Tibial nerve (tissue), 4 donors: ENCODE results near the gene SKI. TPM values are rescaled to one million over a fixed set of nuclear protein-coding genes. Genes with fewer than 3 reads are reported as not detected.

ENCODE experiments used
- DNase-seq, 2 donors: peaks; one replicate each; pipeline ENCODE4 v3.0.0-alpha.2; 2019; ENCODE audit warnings: low spot score in 2 of 2
- H3K27ac ChIP-seq, 4 donors: fragments of 200-600 bp; sonication (generic) in 3 of 4; one replicate each; pipeline ENCODE4 v1.5.1; 2017 to 2019; ENCODE audit warnings: mild to moderate bottlenecking in 1 of 4
- H3K27me3 ChIP-seq, 2 donors: fragments of 200-600 bp; sonication (generic) in 1 of 2; one replicate each; pipeline versions ENCODE4 v1.5.1 to v1.6.0; 2017 to 2019
- H3K36me3 ChIP-seq, 3 donors: fragments of 200-600 bp; sonication (generic); one replicate each; pipeline ENCODE4 v1.5.1; 2018 to 2019
- H3K4me1 ChIP-seq, 4 donors: fragments of 200-600 bp; sonication (generic) in 3 of 4; one replicate each; pipeline ENCODE4 v1.5.1; 2017 to 2019
- H3K4me3 ChIP-seq, 4 donors: fragments of 200-600 bp; sonication (generic) in 3 of 4; one replicate each; pipeline ENCODE4 v1.5.1; 2017 to 2019; ENCODE audit warnings: mild to moderate bottlenecking in 1 of 4, moderate library complexity in 1 of 4
- H3K9me3 ChIP-seq, 4 donors: fragments of 200-600 bp; sonication (generic) in 3 of 4; one replicate each; pipeline ENCODE4 v1.5.1; 2017 to 2019
- CTCF ChIP-seq, 5 experiments: fragments of 200-600 bp in 3 of 5; fragments of 450-650 bp in 2 of 5; sonication (generic) in 3 of 5; IDR thresholded peaks; one replicate each; pipeline ENCODE4 v1.5.1; 2016 to 2019; ENCODE audit warnings: antibody characterized with exemption in 5 of 5, mild to moderate bottlenecking in 3 of 5, moderate library complexity in 2 of 5
- EP300 ChIP-seq, 2 donors: sonication (generic); formaldehyde crosslinking; IDR thresholded peaks; one replicate each; pipeline ENCODE4 v1.6.1; 2017; ENCODE audit warnings: antibody characterized with exemption in 2 of 2, mild to moderate bottlenecking in 1 of 2
- POLR2A ChIP-seq, 2 donors: fragments of 450-650 bp; IDR thresholded peaks; one replicate each; pipeline ENCODE4 v1.6.1; 2017; ENCODE audit warnings: antibody characterized with exemption in 2 of 2, mild to moderate bottlenecking in 2 of 2, moderate library complexity in 2 of 2
- WGBS, 2 donors: methylation state at CpG; one replicate each; pipeline ENCODE4 v1.1.5; 2018; 5-methylcytosine and 5-hydroxymethylcytosine counted together
- total RNA-seq, 4 donors: library from RNA; depleted of rRNA; stranded (reverse); fragments of >200 nt; gene quantifications; one replicate each; pipeline ENCODE4 v1.1.0, GENCODE V29; 2016

SKI gene
- total RNA-seq, 4 donors from 2014 or later = 62.8 to 100 (median 72.2) TPM

DNA sequence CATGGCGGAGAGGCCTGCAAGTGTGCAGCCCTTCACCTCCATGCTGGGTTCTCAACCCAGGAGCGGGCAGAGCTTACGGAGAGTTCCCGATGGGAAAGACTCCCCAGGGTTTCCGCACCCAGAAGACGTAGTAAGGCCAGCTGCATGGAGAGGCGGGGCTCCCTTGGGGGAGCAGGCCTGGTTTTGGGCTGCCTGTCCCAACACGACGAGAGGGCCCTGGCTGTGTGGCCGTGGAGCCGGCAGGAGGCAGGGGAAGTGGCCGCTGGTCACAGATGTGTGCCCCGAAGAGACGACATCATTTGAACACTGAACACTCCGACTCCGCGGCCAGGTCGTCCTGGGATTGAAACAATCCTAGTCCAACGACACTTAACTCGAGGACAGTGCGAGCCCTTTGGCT lies 106.2 kb downstream of the SKI start:
- no peaks in the 10 kb centered on the region for H3K9me3 ChIP-seq
- peaks cover 0 to 3% (median 0%) of the 10 kb centered on the region in 3 donors for H3K36me3 ChIP-seq
- H3K4me3 ChIP-seq = no peak overlapping the region
- 81 to 93% methylated on average over 21 of the region's 21 CpGs for WGBS, 2 donors
- H3K27me3 ChIP-seq = no peaks in the 10 kb centered on the region
- peaks cover 0 to 22% (median 18%) of the 10 kb centered on the region in 4 donors for H3K4me1 ChIP-seq
- no peak for DNase-seq
- TF ChIP-seq POLR2A (IDR thresholded peaks at IDR 0.05) (no peak), EP300 (IDR thresholded peaks at IDR 0.05) (no peak), CTCF (IDR thresholded peaks at IDR 0.05) (no peak)
- no peak overlapping the region for H3K27ac ChIP-seq

GRCh38 chr1:2334883-2335534 lies 106.9 kb downstream of the SKI start:
- no peak overlapping the region for H3K27ac ChIP-seq
- no peaks in the 10 kb centered on the region for H3K27me3 ChIP-seq
- DNase-seq = no peak
- H3K36me3 ChIP-seq = peaks cover 0 to 3% (median 0%) of the 10 kb centered on the region in 3 donors
- no peaks in the 10 kb centered on the region for H3K9me3 ChIP-seq
- H3K4me1 ChIP-seq = peaks cover 0 to 15% (median 13%) of the 10 kb centered on the region in 4 donors
- no peak overlapping the region for H3K4me3 ChIP-seq
- 79 to 81% methylated on average over 33 of the region's 33 CpGs for WGBS, 2 donors
- TF ChIP-seq EP300 (IDR thresholded peaks at IDR 0.05) (no peak), CTCF (IDR thresholded peaks at IDR 0.05) (no peak), POLR2A (IDR thresholded peaks at IDR 0.05) (no peak)

DNA sequence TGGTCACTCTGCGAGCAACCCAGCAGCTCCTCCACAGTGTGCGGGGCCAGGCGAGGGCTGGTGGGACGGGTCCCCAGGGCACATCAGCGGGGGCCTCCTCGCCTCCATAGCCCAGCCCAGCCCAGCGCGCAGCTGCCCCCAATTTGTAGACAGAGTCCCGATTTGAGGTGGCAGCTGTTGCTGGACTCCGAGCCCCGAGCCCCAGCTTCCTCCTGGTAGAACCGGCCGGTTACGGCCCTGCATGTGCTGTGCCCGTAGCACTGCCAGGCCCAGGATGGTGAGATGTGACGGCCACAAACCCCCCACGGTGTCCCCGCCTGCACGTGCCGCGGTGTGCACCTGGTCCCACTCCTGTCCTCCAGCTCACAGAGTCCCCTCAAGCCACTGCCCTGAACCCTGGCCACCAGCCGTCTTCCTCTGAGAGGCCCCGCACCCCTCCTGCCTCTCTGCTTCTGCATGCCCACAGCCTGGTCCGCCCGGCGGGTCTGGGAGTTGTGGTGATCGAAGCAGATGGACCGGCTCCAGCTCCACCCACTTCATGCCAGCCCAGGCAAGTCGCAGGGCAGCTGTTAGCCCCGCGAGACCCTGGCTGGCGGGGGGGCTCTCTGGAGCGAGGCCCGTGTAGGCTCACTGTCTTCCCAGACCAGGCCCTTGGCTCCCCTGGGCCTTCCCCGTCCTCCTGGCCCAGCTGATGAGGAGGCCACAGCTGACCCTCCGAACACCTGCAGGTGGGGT lies 107.8 kb downstream of the SKI start:
- Histone ChIP-seq H3K36me3 (peaks cover 0 to 3% (median 0%) of the 10 kb centered on the region in 3 donors), H3K27ac (no peak overlapping the region), H3K4me3 (no peak overlapping the region), H3K9me3 (no peaks in the 10 kb centered on the region), H3K4me1 (peaks cover 0 to 7% (median 5%) of the 10 kb centered on the region in 4 donors), H3K27me3 (no peaks in the 10 kb centered on the region)
- 81 to 88% methylated on average over 18 to 34 of the region's 36 CpGs for WGBS, 2 donors
- no peak for DNase-seq
- TF ChIP-seq POLR2A (IDR thresholded peaks at IDR 0.05) (no peak), CTCF (IDR thresholded peaks at IDR 0.05) (no peak), EP300 (IDR thresholded peaks at IDR 0.05) (no peak)

- Histone ChIP-seq H3K27ac (no peak overlapping the region), H3K4me3 (no peak overlapping the region), H3K4me1 (peaks cover 0 to under 1% (median 0%) of the 10 kb centered on the region in 4 donors), H3K27me3 (no peaks in the 10 kb centered on the region), H3K36me3 (peaks cover 0 to 3% (median 0%) of the 10 kb centered on the region in 3 donors), H3K9me3 (no peaks in the 10 kb centered on the region)
- TF ChIP-seq EP300 (IDR thresholded peaks at IDR 0.05) (no peak), CTCF (IDR thresholded peaks at IDR 0.05) (no peak), POLR2A (IDR thresholded peaks at IDR 0.05) (no peak)
- no peak for DNase-seq
- 79 to 83% methylated on average over 10 to 11 of the region's 11 CpGs for WGBS, 2 donors
These were observed 108.4 kb downstream of the SKI start for GRCh38 chr1:2336499-2336898.

GRCh38 chr1:2337081-2337480 lies 109.0 kb downstream of the SKI start:
- Histone ChIP-seq H3K27ac (no peak overlapping the region), H3K36me3 (peaks cover 0 to 3% (median 0%) of the 10 kb centered on the region in 3 donors), H3K4me1 (no peaks in the 10 kb centered on the region), H3K4me3 (no peak overlapping the region), H3K9me3 (no peaks in the 10 kb centered on the region), H3K27me3 (no peaks in the 10 kb centered on the region)
- no peak for TF ChIP-seq POLR2A (IDR thresholded peaks at IDR 0.05)
- TF ChIP-seq CTCF (IDR thresholded peaks at IDR 0.05) = no peak
- TF ChIP-seq EP300 (IDR thresholded peaks at IDR 0.05) = no peak
- 90 to 96% methylated on average over 8 to 16 of the region's 23 CpGs for WGBS, 2 donors
- no peak for DNase-seq
